GM13977 (cell line): ENCODE measurements around the gene GPAT3.
"Not testable (repeated sequence)": the region's sequence is repeated elsewhere in the genome, so short reads cannot be mapped to it uniquely, and the experiment has no call there.

ENCODE experiments used
- DNase-seq: peaks from one replicate; pipeline ENCODE4 v3.0.0; 2012; ENCODE audit warnings: low spot score
- CTCF ChIP-seq: IDR thresholded peaks from 2 replicates; pipeline ENCODE4 v1.5.1; 2012; ENCODE audit warnings: mild to moderate bottlenecking, control low read depth; ENCODE audit not compliant: insufficient read depth; ENCODE audit errors: extremely low read depth, missing control alignments
- in situ Hi-C: fragments of 300-500 bp; cut with MboI; formaldehyde crosslinking; loops from one replicate; pipeline ENCODE4 v1.12.0; 2022; ENCODE audit warnings: low sequenced_read_pairs, low pct_unique_long_range_greater_than_20kb, mixed read lengths, inconsistent platforms; ENCODE audit not compliant: unreplicated experiment

The GPAT3 gene

GRCh38 chr4:83503974-83504373 is 31.9 kb upstream of the GPAT3 start:
- in situ Hi-C loops = no loop called here
- TF ChIP-seq CTCF = no peak

GRCh38 chr4:83504503-83504902 is 31.4 kb upstream of the GPAT3 start:
- TF ChIP-seq CTCF = no peak
- no peak for DNase-seq
- in situ Hi-C loops = no loop called here

More at GRCh38 chr4:83503974-83504373, 31.9 kb upstream of the GPAT3 start:
- DNase-seq = no peak

GRCh38 chr4:83504996-83505395 is 30.9 kb upstream of the GPAT3 start:
- in situ Hi-C loops = no loop called here

GRCh38 chr4:83509156-83509585 is 26.7 kb upstream of the GPAT3 start:
- DNase-seq = peak; percentile 43
- in situ Hi-C loops = not testable (repeated sequence)

More at GRCh38 chr4:83504996-83505395, 30.9 kb upstream of the GPAT3 start:
- no peak for TF ChIP-seq CTCF
- DNase-seq = no peak

GRCh38 chr4:83510442-83510841 is 25.5 kb upstream of the GPAT3 start:
- DNase-seq = no peak
- in situ Hi-C loops = loop anchor here (10.0 kb wide), 1 partner anchor 124 kb away; no protein-coding TSS in a partner anchor

More at GRCh38 chr4:83509156-83509585, 26.7 kb upstream of the GPAT3 start:
- TF ChIP-seq CTCF = peak; percentile 64

GRCh38 chr4:83516042-83516772 is 19.7 kb upstream of the GPAT3 start:
- TF ChIP-seq CTCF = no peak
- in situ Hi-C loops = loop anchor here (10.0 kb wide), 1 partner anchor 119 kb away; no protein-coding TSS in a partner anchor
- no peak for DNase-seq

More at GRCh38 chr4:83510442-83510841, 25.5 kb upstream of the GPAT3 start:
- no peak for TF ChIP-seq CTCF

- no peak for TF ChIP-seq CTCF
- DNase-seq = no peak
- in situ Hi-C loops = no loop called here
Measured at GRCh38 chr4:83522239-83522638, 13.7 kb upstream of the GPAT3 start.
